Transverse colon (tissue), 4 donors: Measurements from ENCODE around the gene KRCC1.

Experiments
- CTCF ChIP-seq, 5 experiments: fragments of 200-600 bp in 3 of 5; fragments of 450-650 bp in 2 of 5; sonication (generic) in 3 of 5; IDR thresholded peaks; 1 replicate in 2 of 5; 2 replicates in 3 of 5; pipeline ENCODE4 v1.5.1; 2016 to 2017; ENCODE audit warnings: antibody characterized with exemption in 5 of 5, inconsistent platforms in 3 of 5, mild to moderate bottlenecking in 2 of 5, moderate library complexity in 1 of 5
- EP300 ChIP-seq: sonication (generic); formaldehyde crosslinking; IDR thresholded peaks from one replicate; pipeline ENCODE4 v1.6.1; 2017; ENCODE audit warnings: antibody characterized with exemption, low read depth
- POLR2A ChIP-seq: fragments of 450-650 bp; IDR thresholded peaks from one replicate; pipeline ENCODE4 v1.6.1; 2016; ENCODE audit warnings: antibody characterized with exemption, mild to moderate bottlenecking, moderate library complexity
- POLR2AphosphoS5 ChIP-seq, 3 donors: sonication (generic); formaldehyde crosslinking; IDR thresholded peaks; one replicate each; pipeline ENCODE4 v1.6.1; 2016; ENCODE audit warnings: antibody characterized with exemption in 3 of 3

DNA sequence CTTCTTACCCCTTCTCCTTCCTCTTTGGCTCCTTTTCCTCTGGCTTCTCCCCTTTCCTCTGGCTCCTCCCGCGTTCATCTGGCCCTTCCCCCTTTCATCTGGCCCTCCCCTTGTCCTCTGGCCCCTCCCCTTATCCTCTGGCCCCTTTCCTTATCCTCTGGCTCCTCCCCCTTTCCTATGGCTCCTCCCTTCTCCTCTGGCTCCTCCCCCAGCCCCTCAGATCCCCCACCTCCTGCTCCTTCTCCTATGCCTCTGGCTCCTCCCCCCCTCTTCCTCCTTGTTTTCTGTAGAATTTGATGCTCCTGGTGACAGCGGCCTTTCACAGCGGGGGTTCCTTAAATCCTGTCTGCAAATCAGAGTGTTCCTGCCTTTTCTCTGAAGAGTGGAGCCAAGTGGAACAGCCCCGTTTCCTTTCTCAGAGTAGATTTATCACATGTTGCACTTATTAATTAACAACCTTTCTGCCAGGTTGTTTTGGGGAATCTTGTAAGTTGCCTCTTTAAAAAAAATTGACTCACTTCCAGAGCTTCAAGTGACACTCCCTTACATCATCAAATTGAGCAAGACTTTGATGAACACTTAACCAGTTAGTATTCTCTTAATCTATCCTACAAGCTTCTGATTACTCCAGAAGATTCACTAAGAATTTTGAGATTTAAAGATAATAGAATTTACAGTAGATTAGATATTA, 44.4 kb upstream of the KRCC1 start:
- TF ChIP-seq POLR2A (no peak), CTCF (IDR thresholded peaks at IDR 0.05) (no peak), EP300 (no peak), POLR2AphosphoS5 (IDR thresholded peaks at IDR 0.05) (no peak)
